ENCODE measurements around the gene DPYSL4. TPM values are rescaled to one million over a fixed set of nuclear protein-coding genes. Genes with fewer than 3 reads are reported as not detected.

The DPYSL4 gene
- total RNA-seq, 2 experiments from 2014 or later = 19.9 to 22.2 TPM

GRCh38 chr10:132176623-132177500, 9.9 kb upstream of the DPYSL4 start:
- peaks cover 4% of the 10 kb centered on the region for H3K9me3 Mint-ChIP-seq
- no peak overlapping the region for H3K4me3 Mint-ChIP-seq
- peaks cover 3% of the 10 kb centered on the region for H3K4me1 Mint-ChIP-seq
- H3K36me3 Mint-ChIP-seq = no peaks in the 10 kb centered on the region
- no peak overlapping the region for H3K27ac Mint-ChIP-seq
- no peak for DNase-seq
- H3K27me3 Mint-ChIP-seq = peaks cover 57% of the 10 kb centered on the region

DNA sequence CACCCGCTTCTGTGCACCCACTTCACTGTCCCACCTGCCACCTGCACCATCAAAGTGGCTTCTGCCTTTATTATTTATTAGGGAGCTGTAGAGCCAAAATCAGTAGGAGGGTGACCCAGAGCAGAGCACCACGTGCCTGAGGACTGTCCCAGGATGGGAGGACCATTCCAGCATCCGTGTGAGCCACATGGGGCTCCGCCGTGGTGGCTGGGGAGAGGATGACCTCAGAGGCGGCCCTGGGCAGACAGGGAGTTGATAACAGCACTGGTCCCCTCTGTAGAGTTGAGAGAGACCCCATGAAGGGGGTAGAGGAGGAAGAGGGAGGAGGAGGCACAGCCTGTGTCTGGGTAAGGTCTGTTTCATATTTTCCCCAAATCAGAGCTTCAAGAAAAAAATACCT, 8.7 kb upstream of the DPYSL4 start:
- no peaks in the 10 kb centered on the region for H3K36me3 Mint-ChIP-seq
- H3K27ac Mint-ChIP-seq = no peak overlapping the region
- H3K27me3 Mint-ChIP-seq = peaks cover 54% of the 10 kb centered on the region
- no peak overlapping the region for H3K4me3 Mint-ChIP-seq
- no peak for DNase-seq
- peaks cover 3% of the 10 kb centered on the region for H3K4me1 Mint-ChIP-seq
- H3K9me3 Mint-ChIP-seq = peaks cover 4% of the 10 kb centered on the region

GRCh38 chr10:132178672-132179545, 7.8 kb upstream of the DPYSL4 start:
- no peaks in the 10 kb centered on the region for H3K36me3 Mint-ChIP-seq
- DNase-seq = no peak
- no peak overlapping the region for H3K27ac Mint-ChIP-seq
- H3K4me1 Mint-ChIP-seq = peaks cover 3% of the 10 kb centered on the region
- peaks cover 54% of the 10 kb centered on the region for H3K27me3 Mint-ChIP-seq
- no peaks in the 10 kb centered on the region for H3K9me3 Mint-ChIP-seq
- no peak overlapping the region for H3K4me3 Mint-ChIP-seq

DNA sequence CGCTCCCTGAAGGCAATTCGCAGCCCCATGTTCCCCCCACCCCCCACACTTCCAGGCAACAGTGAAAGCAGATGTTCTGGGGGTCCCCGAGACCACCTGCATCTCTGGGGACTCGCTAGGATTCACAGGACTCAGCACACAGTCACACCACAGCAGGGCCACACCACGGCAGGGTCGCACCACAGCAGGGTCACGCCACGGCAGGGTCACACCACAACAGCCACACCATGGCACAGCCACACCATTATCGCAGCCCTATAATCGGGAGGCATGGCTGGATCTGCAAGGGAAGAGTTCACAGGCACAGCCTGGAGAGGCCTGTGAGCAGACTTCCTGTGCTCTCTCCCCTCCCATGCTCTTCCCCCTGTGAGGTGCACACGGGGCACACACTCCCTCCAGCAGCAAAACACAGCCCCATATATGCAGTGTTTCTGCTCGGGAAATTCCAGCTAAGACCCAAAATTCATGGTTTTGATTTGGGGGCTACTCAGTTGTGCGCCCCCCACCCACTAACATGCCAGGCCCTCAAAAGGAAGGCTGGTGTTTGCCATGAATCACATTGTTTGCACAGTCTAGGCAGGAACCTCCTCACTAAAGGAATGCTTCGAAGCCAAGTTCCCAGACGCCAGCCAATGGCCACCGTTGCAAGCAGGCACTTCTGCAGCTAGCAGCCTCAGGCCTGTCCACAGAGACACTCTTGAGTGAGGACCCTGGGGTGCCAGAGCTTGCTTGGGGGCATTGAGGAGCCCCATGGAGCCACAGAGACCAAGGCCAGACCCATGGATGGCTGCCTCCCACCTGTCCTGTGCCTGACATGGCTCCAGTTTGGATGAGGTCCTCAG, 7.0 kb upstream of the DPYSL4 start:
- Mint-ChIP-seq H3K36me3 (no peaks in the 10 kb centered on the region), H3K4me3 (no peak overlapping the region), H3K27ac (no peak overlapping the region), H3K4me1 (peaks cover 3% of the 10 kb centered on the region), H3K9me3 (no peaks in the 10 kb centered on the region), H3K27me3 (peaks cover 54% of the 10 kb centered on the region)
- DNase-seq = no peak

GRCh38 chr10:132180736-132181135, 6.0 kb upstream of the DPYSL4 start:
- H3K36me3 Mint-ChIP-seq = no peaks in the 10 kb centered on the region
- no peaks in the 10 kb centered on the region for H3K9me3 Mint-ChIP-seq
- H3K4me3 Mint-ChIP-seq = no peak overlapping the region
- no peak overlapping the region for H3K27ac Mint-ChIP-seq
- no peak for DNase-seq
- peaks cover 2% of the 10 kb centered on the region for H3K4me1 Mint-ChIP-seq
- H3K27me3 Mint-ChIP-seq = peaks cover 54% of the 10 kb centered on the region

DNA sequence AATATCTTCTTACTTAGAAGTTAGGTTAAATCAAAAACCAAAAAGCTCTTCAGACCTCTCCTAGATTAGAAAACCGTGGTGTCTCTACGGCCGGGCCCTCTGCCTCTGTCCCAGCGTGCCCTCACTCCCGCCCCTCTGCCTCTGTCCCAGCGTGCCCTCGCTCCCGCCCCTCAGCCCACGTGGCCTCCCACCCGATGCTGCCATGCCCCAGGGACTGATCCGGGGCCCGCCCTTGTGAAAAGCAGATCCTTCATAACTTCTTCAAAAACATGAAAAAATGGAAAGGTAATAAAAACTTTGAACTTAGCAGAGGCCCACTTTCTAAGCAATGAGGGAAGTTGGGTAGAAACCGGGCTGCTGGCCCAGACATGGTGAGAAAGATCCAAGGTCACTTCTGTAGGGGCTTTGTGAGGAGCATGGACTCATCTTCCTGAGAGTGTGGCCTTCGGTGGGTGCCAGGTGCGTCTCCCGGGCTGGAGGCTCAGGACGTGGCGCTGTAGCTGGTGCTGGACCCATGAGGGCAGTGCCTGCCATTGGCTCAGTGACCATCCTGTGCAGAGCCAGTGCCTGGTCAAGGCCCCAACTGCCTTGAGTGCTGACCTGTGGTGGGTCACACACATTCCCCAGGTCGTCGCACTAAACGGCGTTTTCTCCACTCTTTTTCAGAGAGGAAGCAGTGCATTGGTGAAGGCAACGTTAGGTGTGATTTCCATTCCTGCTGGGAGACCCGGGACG, 4.9 kb upstream of the DPYSL4 start:
- Mint-ChIP-seq H3K27ac (no peak overlapping the region), H3K27me3 (peaks cover 45% of the 10 kb centered on the region), H3K4me3 (no peak overlapping the region), H3K9me3 (no peaks in the 10 kb centered on the region), H3K36me3 (no peaks in the 10 kb centered on the region), H3K4me1 (no peaks in the 10 kb centered on the region)
- no peak for DNase-seq

DNA sequence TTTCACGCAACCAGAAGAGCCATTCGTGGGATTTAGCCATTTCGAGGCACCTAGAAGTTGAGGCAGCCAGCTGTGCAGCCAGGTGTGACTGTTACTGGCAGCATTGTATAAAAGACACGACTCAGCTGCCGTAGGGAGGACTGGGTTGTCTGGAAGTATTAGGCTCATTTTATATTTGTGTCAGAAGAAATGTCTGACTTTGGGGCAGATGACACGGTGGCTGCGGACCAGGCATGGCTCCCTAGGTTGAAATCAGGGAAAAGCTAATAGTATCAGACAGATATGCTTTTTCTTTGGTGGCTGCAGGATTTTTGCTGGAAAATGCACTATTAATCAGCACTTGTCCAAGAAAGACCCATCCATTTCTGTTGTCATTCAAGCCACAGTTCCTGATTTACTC, 4.2 kb upstream of the DPYSL4 start:
- no peak overlapping the region for H3K4me3 Mint-ChIP-seq
- no peak overlapping the region for H3K27ac Mint-ChIP-seq
- H3K4me1 Mint-ChIP-seq = no peaks in the 10 kb centered on the region
- H3K9me3 Mint-ChIP-seq = no peaks in the 10 kb centered on the region
- H3K27me3 Mint-ChIP-seq = peaks cover 38% of the 10 kb centered on the region
- no peaks in the 10 kb centered on the region for H3K36me3 Mint-ChIP-seq
- no peak for DNase-seq

- no peak overlapping the region for H3K4me3 Mint-ChIP-seq
- H3K36me3 Mint-ChIP-seq = peaks cover 2% of the 10 kb centered on the region
- H3K4me1 Mint-ChIP-seq = peaks cover 2% of the 10 kb centered on the region
- H3K9me3 Mint-ChIP-seq = no peaks in the 10 kb centered on the region
- H3K27me3 Mint-ChIP-seq = peaks cover 38% of the 10 kb centered on the region
- no peak for DNase-seq
- no peak overlapping the region for H3K27ac Mint-ChIP-seq
Measured at GRCh38 chr10:132183046-132183445, 3.7 kb upstream of the DPYSL4 start.

DNA sequence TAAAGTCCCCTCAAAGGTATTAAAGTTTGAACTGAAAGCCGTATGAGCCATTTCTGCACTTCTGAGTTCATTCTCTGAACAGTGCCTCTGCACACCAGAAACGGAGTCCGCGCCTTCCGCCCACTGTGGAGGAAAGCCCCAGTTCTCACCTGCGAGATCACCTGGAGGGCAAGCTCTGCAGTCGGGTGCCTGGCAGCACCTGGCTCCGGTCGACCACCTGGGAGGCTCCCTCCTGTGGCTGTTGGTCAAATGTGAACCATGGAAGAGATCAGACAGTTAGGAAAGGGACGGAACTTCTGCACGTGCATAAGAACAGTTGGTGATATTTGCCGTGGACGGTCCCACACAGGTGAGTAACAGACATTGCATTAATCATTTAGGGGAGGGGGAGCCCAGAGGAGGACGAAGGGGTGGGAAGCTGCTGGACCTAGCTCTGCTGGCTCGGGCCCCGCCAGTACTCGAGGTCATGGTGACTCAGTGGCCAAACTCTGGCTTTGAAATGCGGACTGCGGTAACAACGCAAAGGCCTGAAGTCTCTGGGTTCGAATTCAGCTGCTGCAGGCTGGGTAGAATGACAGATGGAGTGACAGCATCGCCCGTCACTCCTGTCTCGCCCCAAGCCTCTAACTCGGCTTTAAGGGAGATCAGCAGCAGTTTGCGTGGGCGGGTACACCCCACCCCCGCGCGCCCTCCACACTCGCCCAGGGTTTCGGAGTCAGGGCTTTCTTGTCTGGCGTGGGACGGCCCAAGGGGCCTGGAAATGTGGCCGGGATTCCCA, 1.7 kb upstream of the DPYSL4 start:
- Mint-ChIP-seq H3K27me3 (peaks cover 38% of the 10 kb centered on the region), H3K9me3 (no peaks in the 10 kb centered on the region), H3K27ac (no peak overlapping the region), H3K4me3 (no peak overlapping the region), H3K36me3 (peaks cover 4% of the 10 kb centered on the region), H3K4me1 (peaks cover 4% of the 10 kb centered on the region)
- DNase-seq = no peak

GRCh38 chr10:132185601-132186487, 904 bp upstream of the DPYSL4 start:
- Mint-ChIP-seq H3K36me3 (peaks cover 7% of the 10 kb centered on the region), H3K27ac (no peak overlapping the region), H3K4me1 (peaks cover 4% of the 10 kb centered on the region), H3K4me3 (peak overlapping the region; percentile 42), H3K27me3 (peaks cover 41% of the 10 kb centered on the region), H3K9me3 (peaks cover 2% of the 10 kb centered on the region)
- DNase-seq = peak; percentile 63

- DNase-seq = peak; percentile 26
- peaks cover 8% of the 10 kb centered on the region for H3K36me3 Mint-ChIP-seq
- no peak overlapping the region for H3K27ac Mint-ChIP-seq
- peaks cover 2% of the 10 kb centered on the region for H3K9me3 Mint-ChIP-seq
- peaks cover 4% of the 10 kb centered on the region for H3K4me1 Mint-ChIP-seq
- peak overlapping the region; percentile 59 for H3K4me3 Mint-ChIP-seq
- H3K27me3 Mint-ChIP-seq = peaks cover 41% of the 10 kb centered on the region
Measured at GRCh38 chr10:132187430-132188138, 836 bp downstream of the DPYSL4 start.

DNA sequence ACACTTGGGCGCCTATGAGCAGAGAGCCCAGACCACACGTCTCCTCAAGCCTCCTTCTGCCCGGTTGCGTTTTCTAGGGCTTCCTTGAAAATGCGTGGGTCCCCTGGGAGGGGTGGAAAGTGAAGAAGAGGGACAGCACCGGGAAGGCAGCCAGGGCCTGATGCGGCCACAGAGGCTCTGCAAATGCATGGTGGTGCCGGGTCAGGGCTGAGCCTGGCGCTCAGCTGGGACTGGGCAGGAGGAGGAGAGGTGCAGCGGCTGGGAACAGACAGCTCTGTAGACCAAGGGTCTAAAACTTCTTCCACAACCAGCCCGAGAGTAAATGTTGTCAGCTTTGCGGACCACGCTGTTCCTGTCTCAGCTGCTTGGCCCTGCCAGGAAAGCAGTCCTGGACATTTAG, 1.6 kb downstream of the DPYSL4 start:
- no peak for DNase-seq
- H3K36me3 Mint-ChIP-seq = peaks cover 8% of the 10 kb centered on the region
- H3K4me1 Mint-ChIP-seq = peaks cover 4% of the 10 kb centered on the region
- peaks cover 44% of the 10 kb centered on the region for H3K27me3 Mint-ChIP-seq
- H3K9me3 Mint-ChIP-seq = peaks cover 2% of the 10 kb centered on the region
- peak overlapping the region; percentile 59 for H3K4me3 Mint-ChIP-seq
- no peak overlapping the region for H3K27ac Mint-ChIP-seq

Data from activated naive CD8-positive, alpha-beta T cell treated with anti-CD3 and anti-CD28 coated beads for 36 hours (primary cell).